DMS 273 (cell line): ENCODE data around the gene ATAD2B.
"Not testable (repeated sequence)": the region's sequence is repeated elsewhere in the genome, so short reads cannot be mapped to it uniquely, and the experiment has no call there.

Source experiments
- DNase-seq: peaks from one replicate; lab custom pipeline; 2025; ENCODE audit not compliant: unreplicated experiment; lab: John Stamatoyannopoulos, UW

Gene ATAD2B

DNA sequence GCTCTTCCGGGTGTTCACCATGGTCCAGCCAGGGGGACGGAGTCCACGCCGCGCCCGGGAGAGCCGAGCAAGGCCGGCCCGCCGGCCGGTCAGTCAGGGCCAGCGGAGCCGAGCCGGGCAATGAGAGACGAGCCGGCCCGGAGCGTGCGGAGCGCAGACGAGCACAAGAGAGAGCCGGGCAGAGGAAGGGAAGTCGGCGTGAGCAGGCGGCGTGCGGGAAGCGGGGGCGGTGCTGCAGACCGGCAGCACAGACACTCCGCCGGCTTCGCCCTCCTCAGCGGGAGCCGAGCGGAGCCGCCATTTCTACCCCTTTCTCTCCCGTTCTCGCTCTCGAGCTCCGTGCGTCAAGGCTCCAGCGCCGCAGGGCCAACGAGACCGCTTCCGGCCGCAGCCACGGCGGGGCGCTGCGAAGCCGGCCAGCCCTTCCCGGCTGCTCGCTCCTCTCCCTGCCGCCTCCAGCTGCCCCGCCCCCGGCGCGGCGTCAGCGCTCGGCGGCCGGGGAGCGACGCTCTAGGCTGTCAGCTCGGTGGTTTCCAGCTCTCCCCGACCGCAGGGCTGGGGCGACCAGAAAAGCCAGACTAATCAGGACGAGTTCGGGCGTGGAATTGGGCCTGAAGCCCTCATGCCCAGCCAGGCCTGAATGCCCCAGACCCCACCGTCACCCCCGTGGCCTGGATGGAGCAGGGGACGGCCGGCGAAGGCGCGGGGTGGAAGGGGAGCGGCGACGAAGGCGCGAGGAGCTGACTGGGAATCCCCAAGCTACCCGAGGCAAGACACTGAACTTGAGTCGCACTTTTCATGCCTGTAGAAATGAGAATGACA is at the start of gene ATAD2B:
TSS of gene ATAD2B (minus strand) at position 374 of the 822 bp plus-strand sequence. CDS start at position 21, 353 bp downstream.
- DNase-seq: peak; percentile 99

- no peak for DNase-seq
Observed at GRCh38 chr2:23967846-23968245, 40.9 kb upstream of the ATAD2B start.

DNA sequence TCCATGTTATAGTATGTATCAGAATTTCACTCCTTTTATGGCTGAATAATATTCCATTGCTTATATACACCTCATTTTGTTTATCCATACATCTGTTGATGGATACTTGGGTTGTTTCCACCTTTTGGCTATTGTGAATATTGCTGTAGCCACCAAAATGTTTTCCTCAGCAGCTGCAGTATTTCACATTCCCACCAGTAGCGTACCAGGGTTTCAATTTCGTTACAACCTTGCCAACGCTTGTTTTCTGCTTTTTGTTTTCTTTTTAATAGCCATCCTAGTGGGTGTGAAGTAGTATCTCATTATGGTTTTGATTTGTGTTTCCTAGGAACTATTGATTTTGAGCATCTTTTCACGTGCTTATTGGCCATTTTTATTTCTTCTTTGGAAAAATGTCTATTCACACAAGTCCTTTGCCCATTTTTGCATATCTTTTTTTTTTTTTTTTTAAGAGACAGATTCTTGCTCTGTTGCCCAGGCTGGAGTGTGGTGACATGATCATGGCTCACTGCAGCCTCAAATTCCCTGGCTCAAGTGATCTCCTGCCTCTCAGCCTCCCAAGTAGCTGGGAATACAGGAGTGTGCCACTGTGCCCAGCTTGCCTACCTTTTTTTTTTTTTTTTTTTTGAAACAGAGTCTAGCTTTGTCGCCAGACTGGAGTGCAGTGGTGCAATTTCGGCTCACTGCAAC is 27.5 kb upstream of the ATAD2B start:
- DNase-seq: no peak

GRCh38 chr2:23953625-23954024 is 26.7 kb upstream of the ATAD2B start:
- no peak for DNase-seq

DNA sequence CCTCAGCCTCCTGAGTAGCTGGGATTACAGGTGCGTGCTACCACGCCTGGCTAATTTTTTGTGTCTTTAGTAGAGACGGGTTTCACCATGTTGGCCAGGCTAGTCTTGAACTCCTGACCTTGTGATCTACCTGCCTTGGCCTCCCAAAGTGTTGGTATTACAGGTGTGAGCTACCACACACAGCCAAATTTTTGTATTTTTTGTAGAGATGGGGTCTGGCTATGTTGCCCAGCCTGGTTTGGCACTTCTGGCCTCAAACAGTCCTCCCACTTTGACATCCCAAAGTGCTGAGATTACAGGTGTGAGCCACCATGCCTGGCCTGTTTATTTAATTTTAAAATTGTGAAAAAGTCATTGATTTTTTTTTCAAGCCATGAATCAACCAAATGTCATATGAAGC is 25.6 kb upstream of the ATAD2B start:
- DNase-seq: not testable (repeated sequence)

DNA sequence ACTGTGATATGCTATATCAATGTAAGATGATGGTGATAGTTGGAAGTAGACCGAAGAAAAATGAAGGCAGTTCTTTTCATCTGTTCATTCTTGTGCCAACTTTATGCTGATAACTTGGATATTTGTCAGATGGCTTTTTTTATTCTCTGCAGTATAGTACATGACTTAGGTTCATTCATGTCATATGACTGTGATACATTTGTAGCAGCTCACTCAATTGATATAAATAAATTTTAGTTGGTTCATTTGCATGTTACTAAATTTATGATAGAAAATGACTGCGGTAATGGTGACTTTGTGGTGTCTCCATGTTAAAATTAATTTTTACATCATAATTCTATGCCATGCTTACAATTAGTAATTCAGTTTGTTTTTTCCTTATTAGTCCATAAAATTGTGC is 20.4 kb upstream of the ATAD2B start:
- DNase-seq: no peak

GRCh38 chr2:23944976-23945375 is 18.1 kb upstream of the ATAD2B start:
- DNase-seq: no peak

DNA sequence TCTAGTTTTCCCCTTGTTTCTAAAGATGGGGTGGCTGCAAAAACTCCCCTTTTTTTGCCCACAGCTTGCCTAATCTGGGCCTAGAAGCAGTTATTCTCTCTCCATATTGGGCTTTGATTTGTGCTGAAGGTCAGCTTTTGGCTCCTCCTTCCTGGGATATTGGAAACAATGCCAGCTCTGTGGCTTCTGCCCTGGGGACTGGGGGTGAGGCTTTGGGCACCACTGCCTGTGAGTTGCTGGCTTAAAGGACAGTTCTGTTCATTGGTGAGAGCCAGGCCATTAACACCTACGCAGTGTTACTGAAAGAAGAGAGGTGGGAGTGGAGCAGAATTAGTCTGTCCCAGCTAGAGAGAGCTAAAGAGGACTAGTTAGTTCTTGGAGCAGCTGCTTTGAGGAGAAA is 17.6 kb upstream of the ATAD2B start:
- DNase-seq: no peak

- no peak for DNase-seq
Observed at GRCh38 chr2:23943666-23944065, 16.7 kb upstream of the ATAD2B start.

GRCh38 chr2:23941644-23942043 is 14.7 kb upstream of the ATAD2B start:
- DNase-seq: no peak

GRCh38 chr2:23940718-23941620 is 14.0 kb upstream of the ATAD2B start:
- peak; percentile 72 for DNase-seq

DNA sequence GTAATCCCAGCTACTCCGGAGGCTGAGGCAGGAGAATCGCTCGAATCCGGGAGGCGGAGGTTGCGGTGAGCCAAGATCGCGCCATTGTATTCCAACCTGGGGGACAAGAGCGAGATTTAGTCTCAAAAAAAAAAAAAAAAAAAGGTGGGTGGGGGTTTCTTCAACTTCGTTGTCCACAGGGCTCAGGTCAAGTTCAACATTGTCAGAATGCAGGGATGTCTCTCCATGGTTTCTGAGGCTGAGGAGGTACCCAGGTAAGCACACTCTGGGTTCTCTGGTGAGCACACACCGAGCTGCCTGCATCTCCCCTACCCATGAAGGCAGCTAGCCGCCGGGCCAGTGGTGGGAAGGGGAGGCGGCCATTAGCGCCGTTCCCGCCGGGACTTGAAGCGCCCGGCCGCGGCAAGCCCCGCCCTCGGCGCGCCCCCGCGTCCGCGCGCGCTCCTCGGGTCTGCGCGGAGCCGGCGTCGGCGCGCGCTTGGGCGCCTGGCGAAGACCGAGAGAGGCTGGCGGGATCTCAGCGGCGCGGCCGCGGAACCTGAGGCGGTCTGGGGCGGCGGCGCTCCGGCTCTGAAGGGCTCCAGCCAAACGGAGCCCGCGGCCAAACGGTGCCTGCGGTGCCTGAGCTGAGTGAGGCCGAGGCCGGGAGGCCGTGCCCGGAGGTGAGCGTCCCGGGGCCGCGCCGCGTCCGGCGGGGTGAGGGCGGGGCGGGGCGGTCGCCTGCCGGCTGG is 13.2 kb upstream of the ATAD2B start, which contains the start of gene UBXN2A:
TSS of gene UBXN2A (plus strand) at position 477 of the 731 bp plus-strand sequence. CDS start 17,852 bp downstream, outside the sequence.
- DNase-seq: peak; percentile 96

DNA sequence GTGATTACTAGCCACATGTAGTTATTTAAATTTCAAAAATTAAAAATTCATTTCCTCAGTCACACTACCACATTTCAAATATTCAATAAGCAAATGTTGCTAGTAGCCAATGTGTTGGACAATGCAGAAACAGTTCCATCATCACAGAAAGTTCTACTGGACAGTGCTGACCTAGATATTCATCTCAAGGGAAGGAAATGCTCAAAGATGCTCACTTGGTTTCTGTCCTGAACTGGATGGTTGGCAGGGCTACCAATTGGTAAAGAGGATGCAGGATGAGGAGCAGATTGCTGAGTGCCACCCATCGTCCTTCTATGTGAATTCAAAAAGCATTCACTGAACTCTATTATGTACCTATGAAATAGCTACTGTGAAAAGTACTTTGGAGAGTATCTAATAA is 7.3 kb upstream of the ATAD2B start:
- no peak for DNase-seq

DNA sequence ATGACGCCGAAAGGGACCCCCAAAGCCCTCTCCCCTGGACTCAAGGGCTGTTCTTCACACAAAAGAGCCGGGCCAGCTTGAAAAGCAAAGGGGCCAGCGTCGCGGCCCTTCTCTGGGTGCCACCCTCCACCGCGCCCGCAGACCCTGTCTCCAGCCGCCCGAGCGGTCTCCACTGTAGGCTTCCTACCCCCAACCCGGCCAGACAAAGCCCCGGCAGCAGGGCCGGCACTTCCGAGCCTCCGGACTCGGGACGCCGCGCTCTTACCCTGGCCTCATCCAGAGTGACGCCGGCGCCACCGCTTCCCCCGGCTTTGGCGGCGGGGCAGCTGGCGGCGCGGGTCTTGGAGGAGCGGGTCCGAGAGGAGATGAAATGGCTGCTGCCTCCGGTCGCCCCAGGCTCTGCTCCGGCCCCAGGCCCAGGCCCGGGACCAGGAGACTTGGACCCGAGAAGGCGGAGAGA is 603 bp downstream of the ATAD2B start:
- peak; percentile 74 for DNase-seq

GRCh38 chr2:23925702-23926289 is 1.1 kb downstream of the ATAD2B start:
- peak; percentile 73 for DNase-seq

DNA sequence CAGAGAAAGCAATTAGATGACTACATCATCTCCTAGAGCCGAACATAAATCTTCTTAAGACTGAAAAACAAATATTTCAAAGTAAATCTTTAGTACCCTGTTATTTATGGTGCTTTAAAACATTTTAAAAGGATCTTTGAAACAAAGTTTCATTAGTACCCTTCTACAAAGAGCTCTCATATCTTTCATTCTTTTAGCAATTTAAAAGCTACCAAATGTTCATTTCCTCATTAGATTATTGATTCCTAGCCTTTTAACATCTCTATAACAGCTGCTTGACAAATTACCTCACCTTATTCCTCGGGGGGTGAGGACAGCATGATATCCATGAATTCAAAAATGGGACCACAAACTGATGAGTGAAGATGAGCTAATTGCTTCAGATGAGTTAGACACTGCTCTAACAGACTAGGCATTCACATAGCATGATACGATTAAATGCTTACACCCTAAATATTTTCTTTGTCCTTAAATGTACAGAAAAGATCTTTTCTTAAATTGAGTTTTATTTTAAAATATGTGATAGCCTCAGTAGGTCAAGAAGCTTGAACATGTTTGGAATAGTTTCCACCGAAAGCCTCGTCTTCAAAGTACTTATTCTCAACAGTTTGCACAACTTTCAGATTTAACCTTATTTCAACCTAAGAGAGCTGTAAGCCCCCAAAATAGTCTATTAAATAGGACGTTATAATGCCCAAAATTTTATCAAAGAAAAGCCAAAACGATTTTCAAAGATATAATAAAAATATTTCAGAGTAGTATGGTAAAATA is 2.1 kb downstream of the ATAD2B start:
- DNase-seq: peak; percentile 38

- no peak for DNase-seq
Observed at GRCh38 chr2:23918837-23919489, 8.0 kb downstream of the ATAD2B start.

DNA sequence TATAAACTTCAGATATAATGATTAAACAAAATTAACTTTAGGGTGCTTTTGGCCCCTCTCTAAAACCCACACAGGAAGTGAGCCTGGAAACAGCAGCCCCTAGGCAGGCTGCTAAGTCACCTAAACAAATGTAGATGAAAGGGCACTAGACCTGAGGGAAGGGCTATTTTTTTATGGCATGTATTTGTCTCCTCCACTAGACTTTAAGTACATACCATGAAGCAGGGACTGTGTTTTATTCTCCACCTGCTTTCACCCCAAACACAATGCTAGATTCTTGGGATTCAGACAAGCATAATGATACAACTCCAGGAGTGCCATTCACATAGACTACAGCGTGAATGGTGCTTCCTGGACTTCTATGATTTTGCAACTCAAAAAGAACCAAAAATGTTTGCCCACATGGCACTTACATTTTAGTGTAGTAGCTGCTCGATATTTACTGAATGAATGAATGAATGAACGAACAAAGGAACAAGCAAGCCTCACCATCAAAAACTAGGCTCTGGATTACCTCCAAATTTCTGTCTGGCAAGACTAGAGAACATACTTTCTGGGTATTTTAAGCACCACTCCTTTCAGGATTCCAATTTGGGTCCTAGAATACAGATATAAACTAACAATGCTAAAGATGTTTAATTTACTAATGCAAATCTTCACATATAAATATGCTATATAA is 10.1 kb downstream of the ATAD2B start:
- no peak for DNase-seq
